HepG2 (cell line): Measurements from ENCODE around the gene RPS14. TPM values are rescaled to one million over a fixed set of nuclear protein-coding genes. Genes with fewer than 3 reads are reported as not detected.

Experiments used
- CBFB ChIP-seq: sonication (generic); formaldehyde crosslinking; IDR thresholded peaks from 2 replicates; pipeline ENCODE4 v1.4.0; 2020; ENCODE audit warnings: missing genetic modification reagents
- HINFP ChIP-seq: sonication (generic); formaldehyde crosslinking; IDR thresholded peaks from 2 replicates; pipeline ENCODE4 v1.4.0; 2020; ENCODE audit warnings: low read depth, mild to moderate bottlenecking, missing genetic modification reagents
- KDM5A ChIP-seq: fragments of 200-600 bp; sonication (generic); IDR thresholded peaks from 2 replicates; pipeline ENCODE4 v1.7.0; 2018; ENCODE audit warnings: antibody characterized with exemption, mild to moderate bottlenecking, low read length, borderline replicate concordance
- MZF1 ChIP-seq: sonication (generic); formaldehyde crosslinking; IDR thresholded peaks from 2 replicates; pipeline ENCODE4 v1.8.1; 2023; ENCODE audit warnings: mild to moderate bottlenecking, missing genetic modification reagents, borderline replicate concordance
- PCBP2 ChIP-seq: fragments of 200-400 bp; formaldehyde crosslinking; optimal IDR thresholded peaks from 2 replicates; pipeline ENCODE3; 2018; ENCODE audit warnings: low read length, low read depth; ENCODE audit not compliant: poor library complexity, severe bottlenecking
- SNAI1 ChIP-seq: sonication (generic); formaldehyde crosslinking; IDR thresholded peaks from 2 replicates; pipeline ENCODE4 v1.5.0; 2020; ENCODE audit warnings: mild to moderate bottlenecking, missing genetic modification reagents, borderline replicate concordance
- TBX2 ChIP-seq: sonication (generic); formaldehyde crosslinking; IDR thresholded peaks from 2 replicates; pipeline ENCODE4 v1.5.0; 2020; ENCODE audit warnings: missing genetic modification reagents, mild to moderate bottlenecking, borderline replicate concordance
- TRAFD1 ChIP-seq: sonication (generic); formaldehyde crosslinking; IDR thresholded peaks from 2 replicates; pipeline ENCODE4 v1.5.1; 2020; ENCODE audit warnings: missing genetic modification reagents, mild to moderate bottlenecking, borderline replicate concordance
- ZBTB2 ChIP-seq: sonication (generic); formaldehyde crosslinking; IDR thresholded peaks from 2 replicates; pipeline ENCODE4 v1.8.0; 2022; ENCODE audit warnings: low read depth, missing genetic modification reagents
- ZMAT3 ChIP-seq: sonication (generic); formaldehyde crosslinking; conservative IDR thresholded peaks from 2 replicates; pipeline ENCODE4 v1.7.0; 2021; ENCODE audit warnings: missing genetic modification reagents
- ZNF318 ChIP-seq: sonication (generic); formaldehyde crosslinking; IDR thresholded peaks from 2 replicates; pipeline ENCODE4 v1.4.0; 2020; ENCODE audit warnings: mild to moderate bottlenecking, missing genetic modification reagents
- ZNF580 ChIP-seq: IDR thresholded peaks from 2 replicates; pipeline ENCODE4 v1.6.1; 2016; ENCODE audit warnings: low read depth, borderline replicate concordance
- ZNF724P ChIP-seq: sonication (generic); formaldehyde crosslinking; IDR thresholded peaks from 2 replicates; pipeline ENCODE4 v1.8.0; 2022; ENCODE audit warnings: missing genetic modification reagents, borderline replicate concordance
- polyA plus RNA-seq, 8 experiments: library from polyadenylated mRNA; depleted of rRNA in 3 of 8; stranded (reverse) in 7 of 8; unstranded in 1 of 8; fragments of >200 nt; fragmentation: Illumina TruSeq in 4 of 8; extraction: Trizol in 4 of 8; gene quantifications; 2 replicates each; pipeline versions ENCODE4 v1.2.1 to v1.2.3, GENCODE V29; 2011 to 2016; ENCODE audit warnings: low read depth in 4 of 8, missing spikeins in 1 of 8, mixed read lengths in 1 of 8; ENCODE audit not compliant: insufficient read depth in 1 of 8
- total RNA-seq, 5 experiments: library from RNA; depleted of rRNA; stranded (reverse); fragments of >200 nt; fragmentation: Illumina TruSeq; extraction: Trizol; gene quantifications; 2 replicates each; pipeline ENCODE4 v1.2.3, GENCODE V29; 2016; ENCODE audit warnings: low read depth in 1 of 5

RPS14 gene
- total and polyA plus RNA-seq, 2 of the 13 experiments (the other 11 are each of a cell fraction or from before 2014, with no cell fraction given) = 2,116 to 3,295 TPM

- no peak for TF ChIP-seq ZNF318 (CRISPR knock-in tag)
- TF ChIP-seq ZNF580 = no peak
- TF ChIP-seq TRAFD1 (CRISPR knock-in tag) = 0 out of 2 replicates have a peak, but pooled peaks have one; percentile 62
- peak; percentile 1; the same call in 1 of the 2 replicates for TF ChIP-seq TBX2 (CRISPR knock-in tag)
- no peak; the same call in 1 of the 2 replicates for TF ChIP-seq ZMAT3 (CRISPR knock-in tag)
- TF ChIP-seq KDM5A = no peak
- TF ChIP-seq PCBP2 = no peak
- no peak; the same call in 1 of the 2 replicates for TF ChIP-seq SNAI1 (CRISPR knock-in tag)
- no peak for TF ChIP-seq ZNF724P (CRISPR knock-in tag)
- no peak for TF ChIP-seq ZBTB2 (CRISPR knock-in tag)
- TF ChIP-seq CBFB = no peak
- no peak for TF ChIP-seq MZF1 (CRISPR knock-in tag)
- TF ChIP-seq HINFP (CRISPR knock-in tag) = no peak
These were observed 35.6 kb upstream of the RPS14 start (continued) for GRCh38 chr5:150484964-150485692.
